Activated T-helper 9 cell treated with anti-CD3 and anti-CD28 coated beads, Interleukin-2, amount 50 U/mL, for 16 hours (primary cell): ENCODE data around the gene ABCC8.
A peak's percentile ranks its signal among the peaks of the same experiment; 100 is the strongest.

Experiments used
- DNase-seq: peaks from one replicate; pipeline ENCODE4 v3.0.0-alpha.2; 2020; ENCODE audit warnings: low read depth

Gene ABCC8

GRCh38 chr11:17403980-17404759 is 72.5 kb downstream of the ABCC8 start:
- no peak for DNase-seq

GRCh38 chr11:17402486-17402885 is 74.2 kb downstream of the ABCC8 start:
- no peak for DNase-seq

- DNase-seq, result no peak
Measured at GRCh38 chr11:17401841-17402240, 74.8 kb downstream of the ABCC8 start.

GRCh38 chr11:17401316-17401715 is 75.3 kb downstream of the ABCC8 start:
- DNase-seq, result no peak

GRCh38 chr11:17400048-17400775 is 76.4 kb downstream of the ABCC8 start:
- DNase-seq, result no peak

- DNase-seq, result no peak
Measured at GRCh38 chr11:17399236-17399635, 77.4 kb downstream of the ABCC8 start.

GRCh38 chr11:17397311-17398002 is 79.2 kb downstream of the ABCC8 start:
- DNase-seq, result no peak

GRCh38 chr11:17396598-17397310 is 79.9 kb downstream of the ABCC8 start:
- DNase-seq, result no peak

- DNase-seq, result no peak
Measured at GRCh38 chr11:17395978-17396377, 80.7 kb downstream of the ABCC8 start.

GRCh38 chr11:17395554-17395961 is 81.1 kb downstream of the ABCC8 start:
- no peak for DNase-seq

- DNase-seq, result no peak
Measured at GRCh38 chr11:17394743-17395390, 81.8 kb downstream of the ABCC8 start.

GRCh38 chr11:17393472-17393871 is 83.2 kb downstream of the ABCC8 start:
- no peak for DNase-seq

GRCh38 chr11:17392872-17393271 is 83.8 kb downstream of the ABCC8 start:
- DNase-seq, result no peak

GRCh38 chr11:17391493-17392355 is 84.9 kb downstream of the ABCC8 start:
- no peak for DNase-seq

GRCh38 chr11:17389957-17390649 is 86.5 kb downstream of the ABCC8 start:
- no peak for DNase-seq

GRCh38 chr11:17389211-17389956 is 87.3 kb downstream of the ABCC8 start:
- DNase-seq, result peak; percentile 74

- DNase-seq, result no peak
Measured at GRCh38 chr11:17388609-17389210, 87.9 kb downstream of the ABCC8 start, which contains the start of gene KCNJ11. TSS of gene KCNJ11 (minus strand) at chr11:17388659. CDS start at chr11:17388091, 568 bp downstream.

GRCh38 chr11:17387811-17388210 is 88.8 kb downstream of the ABCC8 start:
- no peak for DNase-seq

- DNase-seq, result no peak
Measured at GRCh38 chr11:17387254-17387653, 89.4 kb downstream of the ABCC8 start.
